Stimulated activated CD4-positive, alpha-beta T cell treated with anti-CD3 and anti-CD28 coated beads, TNF-alpha, amount 100 ng/mL, for 4 hours (primary cell): ENCODE measurements around the gene GTSE1.

Experiments used
- DNase-seq, 3 experiments: peaks; one replicate each; pipeline ENCODE4 v3.0.0-alpha.2; 2020; ENCODE audit warnings: low read depth in 3 of 3

Gene GTSE1

DNA sequence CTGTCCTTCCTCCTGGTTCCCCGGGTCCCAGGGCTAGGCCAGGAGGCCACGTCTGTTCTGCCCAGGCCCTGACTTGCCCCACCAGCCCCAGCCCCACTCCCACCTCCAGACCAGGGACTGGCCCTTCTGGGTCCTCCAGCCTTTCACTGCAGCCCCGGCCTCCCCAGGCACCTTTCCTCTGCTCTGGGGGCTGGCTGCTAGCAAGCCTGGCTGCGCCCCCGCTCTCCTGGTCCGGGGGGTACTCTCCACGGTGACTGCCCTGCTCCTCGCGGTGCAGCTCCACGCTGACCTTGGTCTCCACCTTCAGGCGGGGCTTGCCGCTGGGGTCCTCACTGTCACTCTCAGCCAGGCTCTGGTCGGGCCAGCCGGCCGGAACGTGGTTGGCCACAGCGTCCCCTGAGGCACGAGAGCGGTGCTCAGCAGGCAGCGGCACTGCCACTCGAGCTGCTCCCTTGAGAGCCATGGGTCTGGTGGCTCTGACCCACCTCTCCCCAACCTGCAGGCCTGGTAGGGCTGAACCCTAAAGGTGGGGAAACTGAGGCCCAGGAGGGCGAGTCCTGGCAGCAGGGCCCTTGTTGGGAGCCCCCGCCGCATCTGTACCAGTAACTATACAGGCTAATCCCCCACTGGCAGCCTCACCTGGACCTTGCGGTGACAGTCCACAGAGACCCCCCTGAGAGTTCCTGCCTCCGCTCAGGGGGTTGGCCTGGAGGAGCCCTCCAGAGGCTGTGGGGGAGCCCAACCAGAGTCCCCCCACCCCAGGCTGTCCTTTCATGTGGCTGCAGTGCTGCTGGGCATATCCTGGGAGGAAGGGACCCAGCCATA lies 67.9 kb downstream of the GTSE1 start:
- DNase-seq, result no peak

DNA sequence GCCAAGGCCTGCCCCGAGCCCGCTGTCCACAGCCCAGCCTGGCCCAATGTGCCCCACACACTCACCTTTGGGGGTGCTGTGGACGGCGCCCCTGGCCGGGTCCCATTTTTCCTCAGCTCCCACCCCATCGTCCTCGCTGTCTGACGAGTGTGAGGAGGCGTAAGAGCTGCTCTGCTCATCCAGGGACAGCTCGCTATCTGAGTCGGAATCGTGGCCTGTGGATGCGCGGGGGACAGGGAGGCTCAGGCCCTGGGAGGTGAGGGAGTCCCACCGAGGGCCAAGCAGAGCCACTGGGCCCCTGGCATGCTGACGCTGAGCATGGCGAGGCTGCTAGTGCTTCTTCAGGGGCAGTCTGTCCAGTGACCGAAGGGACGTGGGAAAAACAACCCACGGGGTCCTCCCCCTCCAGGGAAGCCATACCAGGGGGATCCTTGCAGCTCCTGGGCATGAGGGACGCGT lies 68.5 kb downstream of the GTSE1 start:
- no peak for DNase-seq

DNA sequence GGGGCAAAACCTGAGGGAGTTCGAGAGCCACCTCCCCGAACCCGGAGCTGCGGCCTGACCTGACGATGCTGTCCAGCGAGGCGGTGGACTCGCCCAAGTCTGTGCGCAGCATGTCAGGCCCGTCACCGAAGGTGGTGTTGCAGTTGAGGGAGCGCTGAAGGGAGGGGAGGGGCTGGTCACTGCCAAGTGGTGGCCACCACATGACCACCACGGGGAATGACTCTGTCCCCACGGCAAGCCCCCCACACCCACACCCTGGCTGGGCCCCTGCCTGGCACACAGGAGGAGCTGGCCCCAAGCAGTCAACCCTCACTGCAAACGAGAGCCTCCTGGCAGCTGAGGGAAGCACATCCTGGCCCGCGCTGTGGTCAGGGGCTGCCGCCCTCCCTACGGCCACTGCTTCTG lies 69.7 kb downstream of the GTSE1 start:
- DNase-seq, result no peak

DNA sequence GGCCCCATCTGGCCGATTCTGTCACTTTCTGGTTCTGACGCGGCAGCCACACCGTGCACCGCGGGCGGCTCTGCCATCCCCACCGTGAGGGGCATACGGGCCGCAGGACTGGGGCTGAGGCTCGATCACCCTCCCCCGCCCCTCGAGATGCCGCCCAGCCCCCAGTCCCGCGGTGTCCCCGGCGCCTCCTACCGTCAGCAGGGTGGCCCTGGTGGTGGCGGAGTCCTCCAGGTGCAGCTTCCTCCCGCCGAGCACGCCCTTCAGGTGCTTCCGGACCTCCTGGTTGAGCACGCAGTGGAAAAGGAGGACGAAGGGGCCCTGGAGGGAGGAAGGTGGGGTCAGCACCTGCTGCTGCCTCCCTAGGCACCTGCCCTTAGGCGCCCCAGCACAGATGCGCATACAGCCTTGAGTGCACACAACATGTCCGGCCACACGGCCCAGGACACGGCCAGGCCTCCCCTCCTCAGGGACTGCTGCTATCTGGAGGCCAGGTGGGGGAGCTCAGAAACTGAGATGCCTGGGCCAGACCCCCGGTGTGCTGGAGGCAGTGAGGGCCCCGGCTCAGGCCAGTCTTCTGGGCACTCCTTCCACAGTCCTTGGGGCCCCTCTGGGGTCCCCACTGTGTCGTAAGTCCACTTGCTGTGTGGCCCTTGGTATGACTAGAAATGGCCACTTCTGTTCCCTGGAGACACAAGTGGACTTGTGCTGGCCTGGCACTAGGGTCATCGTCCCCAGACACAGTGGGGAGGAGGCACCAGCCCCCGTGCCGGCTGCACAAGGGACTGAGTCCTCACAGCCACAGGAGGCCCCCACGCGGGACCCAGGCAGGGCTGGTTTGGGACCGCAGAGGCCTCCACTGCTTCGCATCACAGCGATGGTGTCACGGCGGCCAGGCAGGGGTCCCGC lies 70.4 kb downstream of the GTSE1 start:
- no peak for DNase-seq

DNA sequence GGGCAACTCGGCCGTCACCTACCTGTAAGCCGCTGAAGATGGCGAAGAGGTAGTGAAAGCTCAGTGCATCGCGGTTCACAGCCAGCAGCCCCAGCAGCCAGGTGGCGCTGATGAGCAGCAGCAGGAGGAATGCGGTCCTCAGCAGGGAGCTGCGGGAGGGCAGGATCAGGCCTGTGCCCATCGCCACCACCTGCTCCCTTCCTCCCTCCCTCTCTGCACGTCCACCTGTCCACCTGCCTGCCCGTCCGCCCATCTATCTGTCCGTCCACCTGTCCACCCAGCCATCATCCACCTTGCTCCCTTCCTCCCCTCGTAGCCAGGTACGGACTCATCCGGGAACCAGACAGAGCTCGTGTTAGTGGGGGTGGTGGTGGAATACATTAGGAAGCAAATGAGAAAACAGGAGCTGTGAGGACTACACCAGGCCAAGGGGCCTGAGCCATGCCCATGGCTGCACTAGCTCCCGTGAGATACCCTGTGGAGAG lies 71.1 kb downstream of the GTSE1 start:
- peak; percentile 32 to 54 (median 37) for DNase-seq

DNA sequence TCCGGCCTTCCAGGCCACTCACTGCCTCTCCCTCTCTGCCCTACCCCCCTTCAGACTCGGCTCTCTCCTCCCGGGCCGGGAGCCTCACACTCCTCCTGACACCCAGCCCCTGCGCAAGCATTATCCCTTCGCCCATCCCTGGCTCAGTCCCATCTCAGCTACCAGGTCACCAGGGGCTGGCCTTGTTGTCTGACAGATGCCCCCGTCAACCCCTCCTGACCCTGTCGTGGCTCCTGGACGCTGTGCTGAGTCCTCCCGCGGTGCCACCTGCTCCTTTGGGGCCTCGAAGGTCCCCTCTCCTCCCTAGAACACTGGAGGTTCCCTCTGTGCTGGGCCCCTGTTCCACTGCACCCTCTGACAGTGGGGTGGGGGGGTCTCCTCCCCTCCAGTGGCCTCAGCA lies 71.8 kb downstream of the GTSE1 start:
- no peak for DNase-seq

DNA sequence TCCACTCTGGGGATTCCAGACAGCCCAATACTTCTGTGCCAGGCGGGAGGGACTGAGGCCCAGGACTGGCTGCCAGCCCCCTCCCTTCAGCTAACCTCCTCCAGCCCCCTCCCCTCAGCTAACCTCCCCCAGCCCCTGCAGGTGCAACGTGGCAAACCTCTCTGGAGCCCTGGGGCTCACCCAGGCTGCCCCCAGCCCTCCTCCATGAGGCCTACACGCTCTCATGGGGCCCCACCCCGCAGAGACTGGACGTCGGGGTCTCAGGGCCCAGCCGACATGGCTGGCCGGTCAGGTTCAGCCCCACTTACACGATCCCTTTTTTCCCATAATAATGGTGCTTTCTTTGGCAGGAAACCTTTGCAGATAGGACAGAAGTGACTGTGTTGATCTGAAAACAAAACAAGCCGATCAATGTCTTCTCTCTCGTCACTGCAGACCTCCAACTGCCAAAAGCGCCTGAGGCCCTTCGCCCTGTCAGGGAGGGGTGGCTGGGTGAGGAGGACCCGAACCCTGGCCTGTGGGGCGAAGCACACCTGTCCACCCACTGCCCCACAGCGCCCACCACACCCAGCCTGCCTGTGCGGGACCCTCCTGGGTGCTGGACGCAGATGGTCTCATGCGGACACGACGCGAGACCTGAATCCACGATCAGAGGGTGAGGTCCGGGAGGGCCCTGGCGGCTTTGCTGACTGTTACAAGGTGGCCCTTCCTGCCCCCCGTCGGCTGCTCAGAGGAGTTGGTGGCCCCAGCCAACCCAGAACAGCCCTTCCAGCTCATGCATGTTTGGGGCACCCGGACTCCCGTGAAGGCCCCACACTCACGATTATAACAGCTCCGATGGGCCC lies 72.4 kb downstream of the GTSE1 start:
- no peak for DNase-seq

DNA sequence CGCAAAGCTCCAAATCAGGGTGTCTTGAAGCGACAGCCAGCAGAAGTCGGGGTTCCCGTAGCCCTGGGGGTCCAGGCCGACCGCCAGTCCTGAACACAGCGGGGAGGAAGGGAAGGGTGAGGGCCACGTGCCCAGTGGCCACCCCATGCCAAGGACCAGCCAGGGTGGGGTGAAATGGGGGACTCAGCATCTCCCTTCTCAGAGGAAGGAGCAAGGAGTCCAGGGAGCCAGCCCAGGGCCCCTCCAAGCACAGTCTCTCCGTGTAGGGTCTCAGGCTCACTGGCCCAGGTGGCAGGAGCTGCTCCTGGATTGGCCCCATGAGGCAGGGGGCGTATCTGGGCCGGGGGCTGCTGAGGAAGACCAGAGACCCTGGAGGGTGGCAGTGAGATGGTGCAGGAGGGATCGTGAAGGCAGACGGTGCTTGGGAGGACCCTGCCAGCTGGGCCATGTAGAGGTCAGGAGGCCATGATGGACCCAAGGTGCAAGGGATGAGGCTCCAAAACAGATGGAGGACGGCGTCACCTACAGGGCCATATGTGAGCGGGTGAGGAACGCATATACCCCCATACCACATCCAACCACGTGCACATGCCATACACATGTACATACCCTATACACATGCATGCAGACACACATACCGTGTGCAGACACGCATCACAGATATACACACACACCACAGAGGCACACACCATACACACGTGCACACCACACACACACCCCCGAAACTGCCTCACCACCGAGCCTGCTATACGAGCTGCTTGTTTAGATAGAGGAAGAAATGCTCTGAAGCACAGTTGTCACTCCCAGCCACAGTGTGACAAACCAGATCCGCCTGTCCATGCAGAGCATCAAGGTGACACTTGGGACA lies 73.3 kb downstream of the GTSE1 start:
- no peak for DNase-seq

DNA sequence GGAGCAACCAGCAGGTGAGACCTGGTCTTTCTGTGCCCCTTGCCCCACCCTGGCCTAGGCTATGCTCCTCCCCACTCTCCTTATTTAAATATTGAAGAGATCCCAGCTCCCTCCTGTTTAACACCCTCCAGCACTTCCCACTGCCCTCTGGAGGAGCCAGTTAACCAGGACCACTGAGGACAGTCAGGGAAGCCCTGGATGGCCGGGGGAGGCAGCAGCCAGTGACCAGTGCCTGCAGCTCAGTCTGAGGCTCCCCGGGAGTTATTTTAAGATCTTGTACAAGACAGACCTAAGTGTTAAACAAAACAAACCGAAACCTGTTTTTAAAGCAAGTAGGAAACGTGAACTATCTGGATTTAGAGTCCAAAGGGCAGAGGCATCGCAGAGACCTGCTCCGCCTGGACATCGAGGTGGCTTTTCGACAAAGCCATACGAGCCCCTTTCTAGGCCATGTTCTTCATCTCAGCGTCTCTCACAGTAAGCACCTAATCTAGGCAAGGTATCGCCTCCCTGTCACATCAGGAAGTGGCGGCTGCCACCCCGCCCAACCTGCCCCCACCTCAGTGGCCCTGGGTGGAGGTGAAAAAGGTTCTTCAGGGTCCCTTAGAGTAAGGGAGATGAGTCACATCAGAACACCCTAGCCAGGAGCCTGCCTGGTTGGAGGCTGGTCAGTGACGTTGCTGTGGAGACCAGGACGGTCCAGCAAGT lies 74.1 kb downstream of the GTSE1 start:
- no peak for DNase-seq

DNA sequence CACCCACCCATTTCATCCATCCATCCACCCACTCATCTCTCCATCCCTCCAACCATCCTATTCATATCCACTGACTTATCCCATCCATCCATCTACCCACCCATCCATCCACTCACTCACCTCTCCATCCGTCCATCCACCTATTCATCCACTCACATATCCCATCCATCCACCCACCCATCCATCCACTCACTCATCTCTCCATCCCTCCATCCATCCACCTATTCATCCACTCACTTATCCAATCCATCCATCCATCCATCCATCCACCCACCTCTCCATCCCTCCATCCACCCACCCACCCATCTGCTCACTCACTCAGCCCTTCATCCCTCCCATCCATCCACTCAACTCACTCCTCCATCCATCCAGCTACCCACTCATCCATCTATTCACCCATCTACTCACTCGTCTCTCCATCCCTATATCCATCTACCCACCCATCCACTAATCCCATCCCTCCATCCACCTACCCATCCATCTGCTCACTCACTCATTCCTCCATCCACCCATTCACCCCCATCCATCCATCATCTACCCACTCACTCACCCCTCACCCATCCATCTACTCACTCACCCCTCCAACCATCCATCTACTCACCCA lies 75.1 kb downstream of the GTSE1 start:
- DNase-seq, result no peak

DNA sequence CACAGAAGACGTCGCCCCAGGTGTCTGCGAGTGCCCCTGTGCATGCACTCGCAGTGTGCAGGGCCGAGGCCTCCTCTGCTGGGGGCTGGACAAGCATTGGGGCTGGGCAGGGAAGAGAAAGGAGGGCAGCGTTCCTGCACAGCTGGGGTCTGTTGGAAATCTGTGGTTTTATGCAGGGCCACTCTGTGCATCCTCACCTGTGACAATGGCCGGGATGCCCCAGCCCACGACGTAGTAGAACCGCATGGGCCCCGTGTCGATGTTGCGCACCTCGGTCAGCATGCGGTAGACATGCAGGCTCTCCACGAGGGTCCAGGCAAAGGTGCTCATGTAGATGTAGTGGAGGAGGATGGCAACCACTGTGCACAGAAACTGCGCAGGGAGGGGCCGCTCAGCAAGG lies 76.0 kb downstream of the GTSE1 start:
- DNase-seq, result no peak

DNA sequence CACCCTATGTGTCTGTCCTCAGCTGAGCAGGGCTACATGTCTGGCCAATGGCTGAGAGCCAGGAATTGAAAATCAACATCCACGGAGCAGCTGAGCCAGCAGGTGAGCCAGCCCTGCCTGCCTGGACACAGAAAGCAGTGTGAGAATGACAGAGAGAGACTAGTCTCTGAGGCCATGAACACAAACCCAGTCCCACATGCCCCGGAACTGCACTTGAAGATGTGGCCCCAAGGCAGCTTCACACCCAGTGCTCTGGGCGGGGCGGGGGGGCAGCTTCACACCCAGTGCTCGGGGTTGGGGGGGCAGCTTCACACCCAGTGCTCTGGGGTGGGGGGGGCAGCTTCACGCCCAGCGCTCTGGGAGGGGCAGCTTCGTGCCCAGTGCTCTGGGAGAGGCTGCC lies 76.5 kb downstream of the GTSE1 start:
- DNase-seq, result no peak

DNA sequence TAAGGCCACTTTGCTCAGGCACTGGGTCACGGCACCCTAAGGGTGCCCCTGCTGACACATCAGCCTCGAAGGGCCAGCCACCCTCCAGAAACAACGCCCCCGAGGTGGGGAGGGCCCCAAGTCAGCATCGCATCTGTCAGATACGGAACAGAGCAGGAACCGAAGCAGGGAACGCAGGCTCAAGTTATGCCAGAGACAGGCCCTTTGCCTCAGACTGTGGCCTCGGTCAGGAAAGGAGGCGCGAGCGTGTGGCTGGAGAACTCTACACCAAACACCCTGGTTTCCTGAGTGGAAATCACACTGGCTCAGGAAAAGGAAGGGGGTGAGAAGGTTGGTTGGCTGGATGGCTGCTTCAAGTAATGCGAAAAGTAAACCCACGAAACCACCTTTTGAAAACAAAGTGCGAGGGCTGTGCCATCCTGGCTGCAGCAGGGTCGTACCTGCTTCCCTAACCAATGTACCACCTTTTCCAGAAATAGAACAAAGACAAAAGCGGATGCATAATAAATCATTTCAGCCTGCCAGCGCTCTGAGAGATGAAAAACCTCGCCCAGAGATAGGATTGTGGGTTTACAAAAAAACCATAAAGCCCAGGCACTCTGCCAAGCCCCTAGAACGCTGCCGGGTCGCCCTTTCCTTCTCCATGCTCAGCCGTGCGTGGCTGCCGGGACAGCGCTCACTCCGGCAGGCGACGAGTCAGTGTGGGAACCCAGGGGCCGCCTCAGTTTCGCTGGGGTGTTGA lies 77.4 kb downstream of the GTSE1 start:
- no peak for DNase-seq

DNA sequence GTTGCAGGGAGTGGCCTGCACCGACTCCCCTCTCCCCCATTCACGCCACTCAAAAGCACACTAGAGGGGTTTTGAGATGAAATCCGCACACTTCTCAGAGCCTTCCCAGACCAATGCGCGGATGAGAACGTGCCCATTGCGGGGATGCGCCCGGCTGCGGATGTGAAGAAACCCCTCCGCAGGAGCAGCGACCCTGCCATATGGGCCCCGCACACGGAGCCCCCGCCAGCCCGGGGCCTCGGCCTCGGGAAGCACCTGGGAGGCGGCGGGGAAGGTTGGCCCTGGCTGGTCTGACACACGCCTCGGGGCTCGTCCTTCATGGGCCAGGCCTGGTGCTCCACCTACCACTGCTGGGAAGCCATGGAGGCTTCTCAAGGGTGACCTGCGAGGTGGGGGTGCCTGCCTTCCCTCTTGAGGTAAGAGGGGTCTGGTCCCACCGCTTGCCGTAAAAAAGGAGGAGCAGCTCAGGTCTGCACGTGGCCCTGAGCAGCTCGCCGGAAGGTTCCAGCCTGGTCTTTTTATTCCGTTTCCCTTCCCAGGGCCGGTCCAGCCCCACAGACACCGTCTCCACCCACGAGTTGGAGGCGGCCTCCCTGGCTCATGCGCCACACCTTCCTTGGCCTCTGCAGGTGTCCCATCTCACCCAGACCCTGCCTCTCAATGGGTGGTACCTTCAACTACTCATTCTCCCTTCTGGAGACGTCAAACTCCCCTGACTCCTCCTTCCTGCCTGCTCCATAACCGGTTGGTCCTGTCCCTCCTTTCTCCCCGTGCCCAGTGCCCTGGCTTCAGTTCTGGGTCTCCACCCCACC lies 78.2 kb downstream of the GTSE1 start:
- no peak for DNase-seq

DNA sequence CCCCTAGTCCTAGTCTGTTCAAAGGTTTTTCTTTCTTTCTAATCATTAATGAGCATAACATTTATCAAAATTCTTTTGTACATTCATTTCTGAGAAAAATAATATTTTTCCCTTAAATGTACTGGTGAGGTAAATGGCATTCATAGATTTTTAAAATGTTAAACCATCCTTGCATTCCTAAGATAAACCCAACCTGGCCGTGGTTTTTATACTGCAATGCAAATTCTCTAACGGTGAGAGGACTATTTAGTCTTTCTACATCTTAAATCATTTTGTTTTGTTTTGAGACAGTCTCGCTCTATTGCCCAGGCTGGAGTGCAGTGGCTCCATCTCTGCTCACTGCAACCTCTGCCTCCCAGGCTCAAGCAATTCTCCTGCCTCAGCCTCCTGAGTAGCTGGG lies 79.4 kb downstream of the GTSE1 start:
- no peak for DNase-seq

DNA sequence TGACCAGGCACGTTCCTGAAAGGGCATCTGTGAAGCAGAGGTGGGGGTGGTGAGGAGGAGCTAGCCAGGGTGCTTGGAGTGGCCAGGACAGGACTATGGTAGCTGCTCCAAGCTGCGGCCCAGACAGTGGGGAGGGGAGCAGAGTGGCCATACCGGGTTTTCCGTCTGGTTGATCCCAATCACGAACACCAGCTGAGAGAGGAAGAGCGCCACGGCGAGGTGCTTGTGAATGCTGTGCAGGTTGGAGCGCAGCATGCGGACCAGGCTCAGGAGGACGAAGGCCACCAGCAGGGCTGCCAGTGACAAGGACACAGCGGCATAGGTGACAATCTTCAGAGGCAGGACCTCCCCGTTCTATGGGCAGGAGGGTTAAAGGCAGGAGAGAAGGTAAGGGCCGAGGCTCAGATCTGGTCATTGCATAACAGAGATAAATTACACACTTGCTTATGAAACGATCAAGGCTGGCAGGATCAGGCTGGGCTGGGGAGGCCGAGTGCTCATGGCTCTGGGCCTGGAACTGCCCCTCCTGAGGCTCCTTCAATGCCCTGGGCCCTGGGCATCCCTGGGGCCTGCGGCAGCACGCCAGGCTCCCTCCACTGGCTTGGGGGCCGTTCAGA lies 80.3 kb downstream of the GTSE1 start:
- DNase-seq, result no peak

DNA sequence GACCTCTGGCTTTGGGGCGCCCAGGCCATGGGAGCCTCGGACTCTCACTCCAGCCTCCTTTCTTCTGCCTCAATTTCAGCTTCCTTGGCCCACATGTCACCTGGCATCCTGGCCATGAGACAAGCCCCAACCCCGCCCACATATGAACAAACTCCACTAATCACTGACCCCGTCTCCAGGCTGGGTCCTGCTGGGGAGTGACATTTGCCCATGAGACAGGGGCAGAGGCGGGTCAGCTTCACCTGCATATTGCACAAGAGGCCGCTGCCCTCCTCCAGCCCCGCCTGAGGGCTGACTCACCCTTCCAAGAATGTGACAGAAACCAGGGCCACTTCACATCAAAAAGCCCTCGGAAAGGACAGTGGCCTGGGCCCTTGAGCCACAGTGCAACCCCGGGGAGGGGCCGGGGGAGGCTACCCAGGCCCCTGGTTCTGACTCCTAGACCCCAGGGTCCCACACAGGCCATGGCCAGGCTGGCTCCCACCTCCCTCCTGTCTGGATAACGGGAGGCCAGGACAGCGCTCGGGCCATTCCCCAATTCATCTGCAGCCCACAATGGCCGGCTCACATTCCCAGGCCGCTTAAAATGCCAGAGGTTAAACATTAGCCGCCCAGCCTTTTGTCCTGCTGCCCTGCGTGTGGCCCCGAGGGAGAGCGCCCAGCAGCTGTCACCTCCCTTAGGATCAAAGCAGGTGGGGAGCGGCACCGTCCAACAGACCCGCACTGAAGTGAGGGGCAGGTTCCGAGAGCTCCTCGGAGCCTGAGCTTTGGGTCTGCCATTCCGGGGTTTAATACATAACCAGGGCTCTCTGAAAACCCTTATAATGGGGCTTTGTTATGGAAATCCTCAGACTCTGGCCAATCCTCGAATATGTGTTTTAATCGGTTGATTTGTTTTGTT lies 81.1 kb downstream of the GTSE1 start:
- DNase-seq, result no peak
